ENCODE measurements around the gene HS6ST1. TPM values are rescaled to one million over a fixed set of nuclear protein-coding genes. Genes with fewer than 3 reads are reported as not detected.
A peak's percentile ranks its signal among the peaks of the same experiment; 100 is the strongest.

Gene HS6ST1
- total RNA-seq, 1 experiment from 2014 or later = 22.0 TPM

GRCh38 chr2:128260239-128261138, 58.2 kb downstream of the HS6ST1 start:
- TF ChIP-seq REST (IDR thresholded peaks at IDR 0.05; ENCODE audit: insufficient read depth in 1 of 2, low read depth in 2 of 2, low read length in 1 of 2) (no peak), POLR2AphosphoS5 (IDR thresholded peaks at IDR 0.05; ENCODE audit: low read depth, low read length) (no peak), TCF7L2 (IDR thresholded peaks at IDR 0.05; ENCODE audit: low read depth, low read length) (no peak), SIN3A (IDR thresholded peaks at IDR 0.05; ENCODE audit: borderline replicate concordance, insufficient read depth, low read depth, low read length) (no peak), CTCF (IDR thresholded peaks at IDR 0.05) (no peak)
- CTCF ChIA-PET = no interaction called here
- Histone ChIP-seq H3K36me3 (ENCODE audit: control insufficient read depth, insufficient read depth, low read length) (no peaks in the 10 kb centered on the region), H3K4me1 (ENCODE audit: control insufficient read depth, insufficient read depth, low read length) (peaks cover 6% of the 10 kb centered on the region), H3K9me3 (ENCODE audit: control insufficient read depth, insufficient read depth, low read depth, low read length) (no peaks in the 10 kb centered on the region), H3K27ac (ENCODE audit: low read length) (peak overlapping the region; percentile 74), H3K4me3 (ENCODE audit: low read depth in 2 of 2, low read length in 2 of 2) (peak overlapping the region in 1 of 2 experiments; percentile 36; a peak in 2 of 4 replicates), H3K27me3 (ENCODE audit: control insufficient read depth, insufficient read depth, low read length) (peaks cover 2% of the 10 kb centered on the region; the same call in 1 of the 2 replicates)
- DNase-seq (ENCODE audit: low read depth, low spot score) (no peak), ATAC-seq (peak; percentile 95)
- POLR2A ChIA-PET = no interaction called here
- intact Hi-C loops (cut with micrococcal nuclease; ENCODE audit: unreplicated experiment) = no loop called here
- BruUV-seq (replicated peaks) = no TSS peak
- in situ Hi-C loops (cut with HindIII; ENCODE audit: low pct_unique_long_range_greater_than_20kb, low sequenced_read_pairs) = no loop called here

GRCh38 chr2:128259585-128259984, 59.1 kb downstream of the HS6ST1 start:
- in situ Hi-C loops (cut with HindIII; ENCODE audit: low pct_unique_long_range_greater_than_20kb, low sequenced_read_pairs) = no loop called here

More at GRCh38 chr2:128259585-128259984, 59.1 kb downstream of the HS6ST1 start:
- ATAC-seq = no peak
- Histone ChIP-seq H3K36me3 (ENCODE audit: control insufficient read depth, insufficient read depth, low read length) (no peaks in the 10 kb centered on the region), H3K9me3 (ENCODE audit: control insufficient read depth, insufficient read depth, low read depth, low read length) (no peaks in the 10 kb centered on the region), H3K27me3 (ENCODE audit: control insufficient read depth, insufficient read depth, low read length) (peaks cover 2% of the 10 kb centered on the region; the same call in 1 of the 2 replicates), H3K27ac (ENCODE audit: low read length) (no peak overlapping the region), H3K4me3 (ENCODE audit: low read depth in 2 of 2, low read length in 2 of 2) (no peak overlapping the region), H3K4me1 (ENCODE audit: control insufficient read depth, insufficient read depth, low read length) (peaks cover 6% of the 10 kb centered on the region)
- DNase-seq (ENCODE audit: low read depth, low spot score) = no peak
- no peak for TF ChIP-seq REST (IDR thresholded peaks at IDR 0.05; ENCODE audit: insufficient read depth in 1 of 2, low read depth in 2 of 2, low read length in 1 of 2)
- no peak for TF ChIP-seq POLR2AphosphoS5 (IDR thresholded peaks at IDR 0.05; ENCODE audit: low read depth, low read length)
- TF ChIP-seq CTCF (IDR thresholded peaks at IDR 0.05) = no peak
- TF ChIP-seq TCF7L2 (IDR thresholded peaks at IDR 0.05; ENCODE audit: low read depth, low read length) = no peak
- TF ChIP-seq SIN3A (IDR thresholded peaks at IDR 0.05; ENCODE audit: borderline replicate concordance, insufficient read depth, low read depth, low read length) = no peak
- BruUV-seq (replicated peaks) = no TSS peak
- POLR2A ChIA-PET = interaction anchor here (0.7 kb wide), 1 partner anchor 70 kb away, joined by 6 read pairs; no protein-coding TSS in a partner anchor
- CTCF ChIA-PET = no interaction called here
- intact Hi-C loops (cut with micrococcal nuclease; ENCODE audit: unreplicated experiment) = no loop called here

All from Panc1 (cell line).